NCI-H2107 treated with DMSO at 0.1 percent for 48 hours (cell line): Measurements from ENCODE around the gene SH3GL2.

ENCODE experiments used
- DNase-seq: peaks from one replicate; lab custom pipeline; 2025; ENCODE audit not compliant: unreplicated experiment; lab: John Stamatoyannopoulos, UW

SH3GL2 gene

GRCh38 chr9:17802249-17802857, 223.5 kb downstream of the SH3GL2 start:
- peak; percentile 8 for DNase-seq

GRCh38 chr9:17807613-17808282, 228.9 kb downstream of the SH3GL2 start:
- no peak for DNase-seq

GRCh38 chr9:17810317-17810716, 231.5 kb downstream of the SH3GL2 start:
- no peak for DNase-seq

GRCh38 chr9:17810728-17811571, 232.1 kb downstream of the SH3GL2 start:
- DNase-seq, result peak; percentile 79

- no peak for DNase-seq
Observed at GRCh38 chr9:17813798-17814197, 234.9 kb downstream of the SH3GL2 start.

GRCh38 chr9:17816431-17817027, 237.7 kb downstream of the SH3GL2 start:
- no peak for DNase-seq

GRCh38 chr9:17824191-17824590, 245.3 kb downstream of the SH3GL2 start:
- no peak for DNase-seq

GRCh38 chr9:17824616-17825264, 245.9 kb downstream of the SH3GL2 start:
- no peak for DNase-seq

GRCh38 chr9:17825265-17825659, 246.4 kb downstream of the SH3GL2 start:
- no peak for DNase-seq

- DNase-seq, result no peak
Observed at GRCh38 chr9:17829064-17829463, 250.2 kb downstream of the SH3GL2 start.

GRCh38 chr9:17829812-17830385, 251.0 kb downstream of the SH3GL2 start:
- no peak for DNase-seq

GRCh38 chr9:17832812-17833211, 253.9 kb downstream of the SH3GL2 start:
- no peak for DNase-seq

GRCh38 chr9:17833846-17834245, 255.0 kb downstream of the SH3GL2 start:
- no peak for DNase-seq

- DNase-seq, result no peak
Observed at GRCh38 chr9:17837965-17838364, 259.1 kb downstream of the SH3GL2 start.

GRCh38 chr9:17839776-17840175, 260.9 kb downstream of the SH3GL2 start:
- DNase-seq, result peak; percentile 78

- no peak for DNase-seq
Observed at GRCh38 chr9:17843236-17843635, 264.4 kb downstream of the SH3GL2 start.
